ENCODE data around the gene FBH1.
"Not testable (repeated sequence)": the region's sequence is repeated elsewhere in the genome, so short reads cannot be mapped to it uniquely, and the experiment has no call there.

The FBH1 gene

DNA sequence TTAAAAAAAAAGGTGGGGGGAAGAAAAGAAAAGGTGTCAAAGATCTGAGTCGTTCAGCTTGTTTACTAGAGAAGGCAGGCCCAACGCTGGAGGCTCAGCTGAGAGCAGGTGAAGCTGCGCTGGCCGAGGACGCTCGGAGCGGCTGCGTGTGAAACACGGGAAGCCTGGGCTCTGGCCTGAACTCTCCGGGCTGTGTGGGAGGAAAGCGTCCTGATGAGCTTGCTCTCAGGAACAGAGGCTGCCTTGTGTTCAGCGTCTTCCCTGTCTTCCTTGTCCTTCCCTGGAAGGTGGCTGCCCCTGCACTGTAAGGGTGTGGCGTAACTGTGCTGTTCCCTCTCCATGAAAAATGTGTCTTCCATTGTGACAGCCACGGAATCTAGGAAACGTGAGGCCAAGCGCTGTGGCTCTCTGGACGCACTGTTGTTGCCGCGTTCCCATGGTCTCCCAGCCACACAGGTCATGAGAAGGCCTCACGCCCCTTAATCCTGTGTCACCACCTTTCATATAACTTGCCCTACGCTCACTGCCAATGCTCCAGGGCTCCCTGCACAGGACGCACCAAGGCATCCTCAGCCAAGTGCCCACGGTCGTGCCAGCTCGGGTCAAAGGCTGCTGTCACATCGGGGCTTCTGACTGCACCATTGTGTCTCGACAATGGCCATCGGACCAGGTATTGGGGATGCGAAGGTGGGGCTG, 71.5 kb downstream of the FBH1 start:
- no peak for DNase-seq

DNA sequence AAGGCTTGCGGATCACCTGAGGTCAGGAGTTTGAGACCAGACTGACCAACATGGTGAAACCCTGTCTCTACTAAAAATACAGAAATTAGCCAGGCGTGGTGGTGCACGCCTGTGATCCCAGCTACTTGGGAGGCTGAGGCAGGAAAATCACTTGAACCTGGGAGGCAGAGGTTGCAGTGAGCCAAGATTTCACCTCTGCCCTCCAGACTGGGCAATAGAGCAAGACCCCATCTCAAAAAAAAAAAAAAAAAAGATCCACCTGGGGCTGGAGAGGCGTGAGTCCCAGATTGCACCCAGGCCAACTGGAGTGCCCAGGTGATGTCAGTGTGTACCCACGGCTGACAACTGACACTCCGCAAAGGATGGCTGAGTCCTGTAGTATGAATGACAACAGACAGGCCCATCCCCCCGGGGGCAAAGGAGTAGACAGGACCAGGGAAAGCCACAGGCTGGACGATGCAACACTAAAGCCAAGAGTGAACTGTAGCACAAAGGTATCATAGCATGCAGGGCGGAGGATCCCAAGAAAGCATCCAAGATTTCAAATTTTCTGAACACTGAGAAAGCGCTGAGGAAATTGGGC, 72.4 kb downstream of the FBH1 start:
- DNase-seq: not testable (repeated sequence)

DNA sequence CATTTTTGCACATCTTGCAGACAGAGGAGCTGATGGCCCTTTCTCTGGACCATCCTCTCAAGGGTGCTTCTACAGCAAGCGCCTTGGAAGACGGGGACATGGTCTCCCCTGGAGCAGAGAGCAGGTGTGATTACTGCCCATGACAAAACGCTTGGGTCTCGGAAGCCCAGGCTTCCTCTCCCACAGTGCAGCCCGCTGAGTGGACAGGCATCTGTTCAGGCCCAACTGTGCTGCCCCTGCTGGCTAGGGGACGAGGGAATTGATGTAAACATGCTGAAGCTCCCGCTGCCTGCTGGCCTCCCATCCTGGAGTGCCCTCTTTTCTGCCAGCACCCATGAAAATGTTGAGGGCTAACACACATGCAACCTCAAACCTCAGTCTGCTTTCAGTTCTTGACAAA, 73.0 kb downstream of the FBH1 start:
- no peak for DNase-seq

DNA sequence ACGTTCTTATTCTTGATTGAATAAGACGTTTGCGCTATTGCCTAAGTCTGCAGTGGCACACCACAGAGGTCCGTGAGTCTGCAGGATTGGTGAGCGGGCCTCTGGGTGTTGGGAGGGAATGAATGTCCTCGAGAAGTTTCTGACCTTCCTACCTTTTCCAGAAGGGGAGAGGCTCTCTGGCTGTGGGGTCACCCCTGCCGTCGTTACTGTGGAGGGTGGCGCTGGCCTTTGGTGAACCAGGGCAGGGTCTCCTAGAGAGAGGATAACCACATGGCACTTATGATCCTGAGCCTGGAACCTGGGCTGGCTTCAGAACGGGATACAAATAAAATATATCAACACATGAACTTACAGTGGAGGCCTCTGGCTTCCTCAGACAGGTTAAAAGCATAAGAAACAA, 73.5 kb downstream of the FBH1 start:
- no peak for DNase-seq

DNA sequence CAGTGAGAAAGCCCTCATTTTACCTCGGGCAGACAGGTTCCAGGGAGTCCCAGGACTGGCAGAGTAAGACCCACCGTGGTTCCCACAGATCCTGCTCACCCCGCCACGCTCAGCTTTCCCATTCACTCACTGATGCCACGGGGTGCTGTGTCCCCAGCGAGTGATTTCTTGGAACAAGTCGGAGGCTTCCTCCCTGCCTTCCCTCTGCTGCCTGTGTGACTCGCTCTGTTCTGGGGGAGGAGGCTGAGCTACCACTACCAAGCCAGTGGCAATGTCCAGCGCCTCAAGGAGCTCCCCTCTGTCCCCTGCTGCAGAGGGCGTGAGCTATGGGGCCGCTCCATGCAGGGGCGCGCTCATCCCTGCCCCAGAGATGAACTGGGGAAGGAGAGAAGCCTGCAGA, 74.7 kb downstream of the FBH1 start:
- no peak for DNase-seq

DNA sequence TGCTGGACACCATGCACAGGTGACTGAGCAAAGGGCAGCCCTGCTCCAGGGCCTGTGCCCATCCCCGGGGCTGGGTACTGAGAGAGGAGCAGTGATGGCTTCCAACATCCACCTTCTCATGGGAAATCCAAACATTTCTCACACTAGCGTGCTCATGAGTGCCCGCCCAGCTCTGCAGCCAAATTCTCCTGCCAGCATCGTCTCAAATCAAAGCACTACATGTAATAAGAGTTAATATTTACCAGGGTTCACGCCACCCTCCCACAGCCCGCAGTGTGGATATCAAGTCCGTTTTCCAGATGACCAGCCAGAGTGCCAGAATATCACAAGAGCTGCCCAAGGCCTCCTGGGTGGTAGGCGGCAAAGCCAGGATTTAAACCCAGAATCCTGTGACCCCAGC, 75.2 kb downstream of the FBH1 start:
- no peak for DNase-seq

DNA sequence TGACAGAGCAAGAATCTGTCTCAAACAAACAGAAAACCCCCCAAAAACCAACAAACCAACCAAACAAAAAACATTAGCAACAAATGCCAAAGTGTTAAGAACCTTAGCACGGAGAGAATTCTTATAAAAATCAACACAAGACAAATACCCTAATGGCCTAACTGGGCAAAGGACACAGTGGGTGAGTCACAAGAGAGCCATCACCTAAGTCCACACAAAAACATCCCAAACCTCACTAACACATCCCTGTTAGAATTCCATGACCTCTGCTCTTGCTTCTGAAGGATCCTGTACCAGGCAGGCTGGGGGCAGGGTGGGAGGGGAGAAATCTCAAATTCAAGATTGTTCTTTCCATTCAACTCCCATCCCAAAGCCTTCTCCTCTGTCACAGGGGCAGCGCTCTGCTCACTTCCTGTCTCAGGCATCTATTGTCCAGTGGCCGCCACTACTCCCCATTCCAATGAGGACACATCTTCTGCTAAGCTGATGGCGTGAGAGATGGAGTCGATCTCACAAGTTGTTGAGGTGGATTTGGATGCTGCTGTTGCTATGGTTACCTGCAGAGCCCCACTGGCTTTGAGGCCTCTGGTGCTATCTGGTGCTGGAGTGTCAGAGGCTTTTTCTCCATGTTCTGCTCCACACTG, 78.1 kb downstream of the FBH1 start:
- DNase-seq: no peak

DNA sequence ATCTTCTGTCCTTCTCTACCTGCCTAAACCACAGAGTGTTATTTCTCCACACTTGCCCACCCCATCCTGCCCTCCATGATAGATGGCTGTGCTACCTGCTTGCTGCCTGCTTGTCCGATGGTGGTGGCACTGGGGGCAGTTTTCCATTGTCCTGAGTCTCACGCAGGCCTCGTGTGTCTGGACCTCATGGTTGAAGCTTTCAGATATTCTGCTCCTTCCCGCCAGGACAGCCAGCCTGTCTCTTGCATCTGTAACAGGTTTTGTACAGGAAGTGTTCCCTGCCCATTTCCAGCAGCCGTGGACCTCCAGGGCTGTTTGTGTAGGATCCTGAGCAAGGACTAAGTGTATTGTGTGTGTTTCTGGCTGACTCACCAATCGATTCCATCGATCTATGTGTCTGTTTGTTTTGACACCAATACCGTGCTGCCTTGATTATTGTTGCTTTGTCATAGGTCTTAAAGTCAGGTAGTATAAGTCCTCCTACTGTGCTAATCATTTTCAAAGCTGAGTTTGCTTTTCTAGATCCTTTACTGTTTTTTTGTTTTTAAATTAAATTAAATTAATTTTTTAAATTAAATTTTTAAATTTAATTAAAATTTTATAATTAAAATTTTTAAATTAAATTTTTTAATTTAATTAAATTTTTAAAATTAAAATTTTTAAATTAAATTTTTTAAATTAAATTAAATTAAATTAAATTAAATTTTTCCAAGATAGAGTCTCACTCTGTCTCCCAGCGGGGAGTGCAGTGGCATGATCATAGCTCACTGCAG, 78.8 kb downstream of the FBH1 start:
- DNase-seq: no peak

DNA sequence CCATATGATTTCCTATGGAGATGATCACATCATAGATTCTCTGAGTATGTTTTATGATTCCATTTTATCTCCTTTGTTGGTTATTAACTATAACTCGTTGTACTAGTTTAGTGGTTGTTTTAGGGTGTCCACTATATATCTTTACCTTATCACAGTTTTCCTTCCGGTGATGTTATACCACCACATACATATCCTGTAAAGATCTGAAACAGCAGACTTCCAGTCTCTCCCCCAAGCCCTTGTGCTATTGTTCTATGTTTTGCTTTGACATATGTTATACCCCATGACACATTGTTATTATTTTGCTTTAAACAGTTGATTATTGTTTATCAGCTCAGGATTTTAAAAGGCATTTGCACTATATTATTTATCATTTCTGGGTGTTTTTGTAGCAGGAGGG, 80.0 kb downstream of the FBH1 start:
- no peak for DNase-seq

DNA sequence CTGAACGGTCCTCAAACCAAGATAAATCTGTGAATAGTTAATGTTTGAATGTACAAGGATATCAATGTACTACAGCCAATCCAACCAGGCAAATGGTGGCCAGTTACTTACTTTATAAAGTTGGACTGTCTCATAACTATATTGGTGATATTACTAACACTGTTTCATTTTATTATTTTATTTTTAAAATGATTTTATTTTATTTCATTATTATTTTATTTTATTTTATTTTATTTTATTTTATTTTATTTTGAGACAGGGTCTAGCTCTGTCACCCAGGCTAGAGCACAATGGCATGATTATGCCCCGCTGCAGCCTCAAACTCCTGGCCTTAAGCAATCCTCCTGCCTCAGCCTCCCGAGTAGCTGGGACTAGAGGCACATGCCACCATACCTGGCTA, 80.5 kb downstream of the FBH1 start:
- DNase-seq: no peak

DNA sequence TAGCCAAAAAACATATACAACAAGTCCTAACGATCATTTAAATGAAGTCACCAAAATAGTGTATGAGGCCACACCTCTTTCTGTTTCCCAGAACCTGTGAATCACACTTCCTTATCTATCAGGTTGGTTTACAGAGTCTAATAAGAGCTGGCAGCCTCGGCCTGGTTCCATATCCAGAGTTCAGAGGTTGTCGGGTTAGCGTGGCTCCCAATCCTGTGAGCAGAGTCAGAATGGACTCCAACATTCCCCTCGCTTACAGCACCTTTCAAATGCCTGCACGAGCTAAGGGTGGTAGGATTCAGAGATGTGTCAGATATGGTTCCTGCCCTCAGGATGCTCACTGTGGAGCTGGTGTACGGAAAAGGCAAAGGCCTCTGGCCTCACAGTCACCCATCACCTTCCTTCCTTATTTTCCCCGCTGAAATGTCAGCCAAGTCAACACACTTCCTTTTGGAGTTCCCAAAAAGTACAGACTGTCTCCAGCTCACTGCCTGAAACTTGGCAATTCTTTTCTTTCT, 81.3 kb downstream of the FBH1 start:
- DNase-seq: no peak

DNA sequence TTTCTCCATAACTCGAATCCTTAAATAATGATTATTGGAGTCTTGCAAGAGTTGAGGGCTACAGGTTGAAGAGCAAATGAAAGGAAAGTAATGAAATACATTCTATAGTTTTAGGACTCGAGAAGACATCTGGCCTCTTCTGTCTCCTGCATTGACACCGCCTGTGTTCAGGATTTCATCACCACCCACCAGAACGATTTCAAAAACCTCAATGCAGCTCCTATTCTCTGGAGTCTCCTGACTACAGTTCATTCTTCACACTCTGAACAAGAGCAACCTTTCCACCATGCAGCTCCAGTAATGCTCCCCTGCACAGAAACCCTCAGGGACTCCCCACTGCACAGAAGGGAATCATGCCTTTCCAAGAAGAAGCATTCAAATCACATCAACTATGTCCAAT, 81.8 kb downstream of the FBH1 start:
- no peak for DNase-seq

DNA sequence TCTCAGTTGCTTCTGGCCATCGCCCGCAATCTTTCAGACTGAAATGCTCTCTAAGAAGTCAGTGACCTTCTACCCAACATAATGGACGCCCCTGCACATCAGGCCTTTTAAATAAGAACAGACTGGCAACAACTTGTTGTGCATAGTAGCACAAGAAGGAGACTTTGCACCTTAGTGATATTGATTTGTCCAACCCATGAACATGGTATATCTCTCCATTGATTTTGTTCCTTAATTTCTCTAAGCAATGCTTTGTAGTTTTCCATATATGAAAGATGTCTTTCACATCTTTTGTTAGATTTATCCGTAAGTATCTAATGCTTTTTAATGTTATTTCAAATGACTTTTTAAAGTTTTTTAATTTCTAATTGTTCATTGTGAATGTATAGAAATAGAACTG, 83.0 kb downstream of the FBH1 start:
- DNase-seq: no peak

DNA sequence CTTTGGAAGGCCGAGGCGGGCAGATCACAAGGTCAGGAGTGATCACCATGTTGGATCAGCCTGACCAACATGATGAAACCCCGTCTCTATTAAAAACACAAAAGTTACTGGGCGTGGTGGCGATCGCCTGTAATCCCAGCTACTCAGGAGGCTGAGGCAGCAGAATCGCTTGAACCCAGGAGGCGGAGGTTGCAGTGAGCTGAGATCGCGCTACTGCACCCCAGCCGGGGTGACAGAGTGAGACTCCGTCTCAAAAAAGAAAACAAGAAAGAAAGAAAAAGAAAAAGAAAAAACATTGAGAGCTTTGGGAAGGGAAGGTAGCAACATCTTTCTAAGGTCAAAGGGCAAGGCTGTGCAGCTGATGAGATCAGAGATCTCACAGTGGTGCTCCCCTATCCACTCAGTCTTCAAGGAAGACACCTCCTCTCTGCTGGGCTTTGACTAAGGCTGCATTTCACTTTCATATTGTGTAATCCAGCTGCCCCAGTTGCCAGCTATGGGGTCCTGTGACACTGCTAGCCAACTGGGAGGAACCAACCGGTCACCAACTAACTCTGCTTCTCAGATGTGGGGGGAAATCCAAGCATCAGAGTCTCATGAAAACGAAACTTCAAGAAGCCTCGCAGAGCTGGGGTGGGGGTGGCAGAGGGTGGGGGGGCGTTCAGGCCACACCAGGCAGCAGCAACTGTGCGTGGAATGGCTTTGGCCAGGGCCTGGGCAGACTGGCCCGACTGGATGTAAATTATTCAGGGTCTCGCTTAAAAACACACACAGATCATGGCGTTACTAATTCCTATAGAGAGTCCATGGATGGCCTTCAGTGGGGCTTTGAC, 85.8 kb downstream of the FBH1 start:
- DNase-seq: no peak

DNA sequence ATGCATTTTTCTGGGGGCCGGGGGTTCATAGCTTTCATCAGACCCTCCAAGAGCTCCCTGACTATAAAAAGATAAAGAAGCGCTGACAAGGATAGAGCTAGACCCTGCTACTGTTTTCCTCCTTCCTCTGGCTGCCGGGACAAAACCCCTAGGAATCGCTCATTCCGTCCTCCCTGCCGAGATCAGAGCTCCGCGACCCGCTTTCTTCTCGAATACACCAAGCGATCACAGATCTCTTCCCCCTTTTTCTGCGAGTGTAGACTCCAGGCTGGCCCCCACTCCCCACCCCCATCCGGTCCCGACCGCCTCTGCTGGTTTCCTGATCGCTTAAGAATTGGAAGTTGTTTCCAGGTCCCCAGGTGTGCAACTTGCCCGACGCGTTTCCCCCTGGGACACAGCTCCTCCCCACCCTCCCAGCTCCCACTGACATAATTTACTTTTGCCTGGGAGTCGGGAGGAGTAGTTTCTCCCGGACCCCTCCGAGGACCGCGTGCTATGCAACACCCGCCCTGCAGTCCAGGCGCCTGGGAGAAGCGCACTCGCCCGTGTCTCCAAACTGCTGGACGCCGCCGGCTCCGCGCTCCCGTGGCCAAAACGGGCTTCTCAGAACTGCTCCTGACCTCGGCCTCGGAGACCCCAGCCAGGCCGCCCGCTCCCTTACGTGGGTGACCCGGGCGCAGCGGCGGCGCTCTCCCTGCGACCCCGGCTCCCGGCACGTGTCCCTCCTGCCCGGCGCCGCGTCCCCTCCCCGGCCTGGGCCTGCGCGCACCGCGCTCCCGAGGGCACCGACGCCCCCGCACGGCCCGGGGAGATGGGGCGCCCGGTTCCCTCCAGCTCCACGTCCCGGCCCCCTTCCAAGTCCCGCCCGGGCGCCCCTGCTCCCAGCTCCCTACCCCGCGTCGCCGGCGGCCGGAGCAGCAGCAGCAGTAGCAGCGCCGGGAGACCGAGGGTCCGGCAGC, 86.7 kb downstream of the FBH1 start:
- DNase-seq: peak in 1 of 2 experiments; percentile 11

DNA sequence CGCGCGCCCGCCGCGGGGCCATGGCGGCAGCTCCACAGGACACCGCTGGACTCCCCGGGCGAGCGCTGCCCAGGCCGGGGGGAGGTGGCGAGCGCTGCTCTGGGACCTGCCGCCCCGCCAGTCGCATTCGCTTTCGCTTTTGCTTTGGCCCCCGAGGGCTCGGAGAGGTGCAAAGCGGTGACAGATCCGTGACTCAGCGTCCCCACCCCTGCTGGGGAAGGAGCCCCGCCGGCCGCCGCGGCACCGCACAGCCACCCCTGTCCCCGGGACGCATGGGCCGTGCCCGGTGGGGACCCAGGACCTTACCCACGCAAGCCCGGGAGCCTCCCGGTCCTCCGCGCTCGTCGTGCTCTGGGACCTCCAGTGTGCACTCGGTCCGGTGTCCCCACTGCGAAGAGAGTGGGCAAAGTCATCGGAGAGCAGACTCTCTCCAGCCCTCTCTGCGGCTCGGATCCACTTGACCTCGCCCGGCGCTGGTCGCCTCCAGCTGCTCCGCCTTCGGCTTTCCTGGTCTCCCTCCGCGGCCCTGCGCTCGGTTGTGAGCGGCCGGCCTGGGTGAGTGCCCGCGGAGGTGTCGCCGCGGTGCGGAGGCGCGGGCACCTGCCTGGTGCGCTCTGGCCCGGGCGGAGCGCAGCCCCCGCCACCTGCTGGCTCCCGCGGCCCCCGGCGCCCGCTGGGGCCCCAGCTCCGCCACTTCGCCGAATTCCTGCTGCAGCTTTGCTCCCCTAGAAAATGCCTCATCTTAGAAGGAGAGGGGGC, 87.6 kb downstream of the FBH1 start, which contains the start of gene IL15RA:
IL15RA (minus strand) TSS at position 73 of the 759 bp plus-strand sequence; CDS start at position 22, 51 bp downstream.
- peak; percentile 48 to 60 for DNase-seq

DNA sequence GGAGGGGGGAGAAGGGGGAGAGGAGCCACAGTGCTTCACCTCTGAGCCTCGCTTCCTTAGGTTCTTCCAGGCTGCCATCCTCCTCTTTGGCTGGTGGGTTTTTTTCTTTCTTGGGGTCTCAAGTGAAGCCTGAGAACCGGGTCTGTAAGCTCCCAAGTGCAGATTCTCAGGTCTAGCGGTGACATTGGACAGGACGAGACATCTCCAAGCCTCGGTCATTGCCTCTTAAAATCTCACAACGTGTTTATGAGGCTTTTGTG, 88.1 kb downstream of the FBH1 start:
- peak in 1 of 2 experiments; percentile 35 for DNase-seq

DNA sequence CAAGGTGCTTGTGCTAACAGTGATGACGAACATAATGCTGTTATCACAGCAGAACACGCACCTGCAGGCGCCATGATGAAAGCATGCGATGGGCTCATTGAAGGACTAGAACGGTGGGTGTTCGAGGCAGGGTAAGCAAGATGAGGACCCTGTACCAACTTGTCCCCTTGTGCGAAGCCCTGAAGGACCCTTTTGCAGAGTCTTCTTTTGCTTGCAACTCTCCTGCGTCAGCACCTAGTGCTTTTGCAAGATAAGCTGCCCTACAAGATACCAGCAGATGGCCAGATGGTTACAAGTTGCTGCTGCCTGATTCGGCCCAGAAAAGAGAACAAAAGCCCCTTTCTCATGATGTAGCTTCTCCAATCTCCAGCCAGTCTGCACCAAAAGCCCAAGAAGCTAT, 91.5 kb downstream of the FBH1 start:
- DNase-seq: no peak

DNA sequence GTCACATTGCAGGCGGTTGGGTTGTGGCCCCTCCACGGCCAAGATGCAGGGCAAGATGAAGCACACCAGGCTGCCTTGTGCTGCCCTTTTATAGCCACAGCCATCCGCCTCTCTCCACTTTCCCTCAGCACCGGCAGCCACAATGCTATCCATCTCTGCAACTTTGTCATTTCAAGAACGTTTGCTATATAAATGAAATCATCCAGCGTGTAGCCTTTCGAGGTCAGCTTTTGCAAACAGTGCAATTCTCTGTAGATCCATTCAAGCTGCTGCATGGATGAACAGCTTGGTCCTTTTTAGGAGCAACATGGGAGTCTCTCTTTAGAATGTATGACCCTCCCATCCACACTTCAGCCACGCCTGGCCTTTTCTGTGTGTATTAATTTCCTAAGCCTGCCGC, 93.7 kb downstream of the FBH1 start:
- no peak for DNase-seq

DNA sequence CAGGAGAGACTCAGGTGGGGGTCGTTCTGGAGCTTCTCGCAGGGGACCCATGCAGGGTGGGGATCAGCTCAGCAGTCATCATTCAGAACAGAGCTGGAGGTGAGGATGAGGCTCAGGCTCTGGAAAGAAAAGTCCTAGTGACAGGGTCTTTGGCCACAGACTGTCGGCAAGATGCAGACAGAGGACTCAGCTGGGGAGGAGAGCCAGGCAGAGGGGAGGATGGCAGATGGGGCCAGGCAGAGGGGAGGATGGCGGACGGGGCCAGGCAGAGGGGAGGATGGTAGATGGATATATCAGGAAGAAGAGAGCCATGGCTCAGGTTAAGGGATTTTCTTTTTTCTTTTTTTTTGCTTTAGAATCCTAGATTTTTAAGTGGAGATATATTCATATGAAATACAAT, 95.0 kb downstream of the FBH1 start:
- no peak for DNase-seq

All from SW 1271 (cell line).